Measurements from ENCODE around the gene SCIN.

DNA sequence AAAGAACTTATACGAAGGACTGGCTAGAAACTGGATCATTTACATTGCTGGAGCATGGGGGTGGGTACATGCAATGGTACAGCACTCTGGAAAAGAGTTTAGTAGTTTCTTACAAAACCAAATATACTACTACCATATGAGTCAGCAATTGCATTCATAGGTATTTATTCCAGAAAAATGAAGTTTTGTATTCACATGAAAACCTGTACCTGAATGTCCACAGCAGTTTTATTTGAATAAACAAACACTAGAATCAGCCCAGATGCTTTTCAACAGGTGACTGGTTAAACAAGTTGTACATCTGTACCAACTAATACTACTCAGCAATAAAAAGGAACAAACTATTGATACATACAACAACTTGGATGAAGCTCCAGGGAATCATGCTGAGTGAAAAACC lies 3.4 kb downstream of the SCIN start:
- TF ChIP-seq, protein P1, sequence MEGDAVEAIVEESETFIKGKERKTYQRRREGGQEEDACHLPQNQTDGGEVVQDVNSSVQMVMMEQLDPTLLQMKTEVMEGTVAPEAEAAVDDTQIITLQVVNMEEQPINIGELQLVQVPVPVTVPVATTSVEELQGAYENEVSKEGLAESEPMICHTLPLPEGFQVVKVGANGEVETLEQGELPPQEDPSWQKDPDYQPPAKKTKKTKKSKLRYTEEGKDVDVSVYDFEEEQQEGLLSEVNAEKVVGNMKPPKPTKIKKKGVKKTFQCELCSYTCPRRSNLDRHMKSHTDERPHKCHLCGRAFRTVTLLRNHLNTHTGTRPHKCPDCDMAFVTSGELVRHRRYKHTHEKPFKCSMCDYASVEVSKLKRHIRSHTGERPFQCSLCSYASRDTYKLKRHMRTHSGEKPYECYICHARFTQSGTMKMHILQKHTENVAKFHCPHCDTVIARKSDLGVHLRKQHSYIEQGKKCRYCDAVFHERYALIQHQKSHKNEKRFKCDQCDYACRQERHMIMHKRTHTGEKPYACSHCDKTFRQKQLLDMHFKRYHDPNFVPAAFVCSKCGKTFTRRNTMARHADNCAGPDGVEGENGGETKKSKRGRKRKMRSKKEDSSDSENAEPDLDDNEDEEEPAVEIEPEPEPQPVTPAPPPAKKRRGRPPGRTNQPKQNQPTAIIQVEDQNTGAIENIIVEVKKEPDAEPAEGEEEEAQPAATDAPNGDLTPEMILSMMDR (IDR thresholded peaks at IDR 0.05): no peak
- TF ChIP-seq, protein P2, sequence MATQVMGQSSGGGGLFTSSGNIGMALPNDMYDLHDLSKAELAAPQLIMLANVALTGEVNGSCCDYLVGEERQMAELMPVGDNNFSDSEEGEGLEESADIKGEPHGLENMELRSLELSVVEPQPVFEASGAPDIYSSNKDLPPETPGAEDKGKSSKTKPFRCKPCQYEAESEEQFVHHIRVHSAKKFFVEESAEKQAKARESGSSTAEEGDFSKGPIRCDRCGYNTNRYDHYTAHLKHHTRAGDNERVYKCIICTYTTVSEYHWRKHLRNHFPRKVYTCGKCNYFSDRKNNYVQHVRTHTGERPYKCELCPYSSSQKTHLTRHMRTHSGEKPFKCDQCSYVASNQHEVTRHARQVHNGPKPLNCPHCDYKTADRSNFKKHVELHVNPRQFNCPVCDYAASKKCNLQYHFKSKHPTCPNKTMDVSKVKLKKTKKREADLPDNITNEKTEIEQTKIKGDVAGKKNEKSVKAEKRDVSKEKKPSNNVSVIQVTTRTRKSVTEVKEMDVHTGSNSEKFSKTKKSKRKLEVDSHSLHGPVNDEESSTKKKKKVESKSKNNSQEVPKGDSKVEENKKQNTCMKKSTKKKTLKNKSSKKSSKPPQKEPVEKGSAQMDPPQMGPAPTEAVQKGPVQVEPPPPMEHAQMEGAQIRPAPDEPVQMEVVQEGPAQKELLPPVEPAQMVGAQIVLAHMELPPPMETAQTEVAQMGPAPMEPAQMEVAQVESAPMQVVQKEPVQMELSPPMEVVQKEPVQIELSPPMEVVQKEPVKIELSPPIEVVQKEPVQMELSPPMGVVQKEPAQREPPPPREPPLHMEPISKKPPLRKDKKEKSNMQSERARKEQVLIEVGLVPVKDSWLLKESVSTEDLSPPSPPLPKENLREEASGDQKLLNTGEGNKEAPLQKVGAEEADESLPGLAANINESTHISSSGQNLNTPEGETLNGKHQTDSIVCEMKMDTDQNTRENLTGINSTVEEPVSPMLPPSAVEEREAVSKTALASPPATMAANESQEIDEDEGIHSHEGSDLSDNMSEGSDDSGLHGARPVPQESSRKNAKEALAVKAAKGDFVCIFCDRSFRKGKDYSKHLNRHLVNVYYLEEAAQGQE (IDR thresholded peaks at IDR 0.05; ENCODE audit: low read depth, low read length): no peak

Measured in SK-N-SH (cell line).